Right lung (tissue), 5 donors: ENCODE measurements around the gene SAMD4A. TPM values are rescaled to one million over a fixed set of nuclear protein-coding genes. Genes with fewer than 3 reads are reported as not detected.
"Not testable (repeated sequence)": the region's sequence is repeated elsewhere in the genome, so short reads cannot be mapped to it uniquely, and the experiment has no call there.

Experiments
- DNase-seq, 2 donors: peaks; one replicate each; pipeline ENCODE4 v3.0.0-alpha.2; 2013
- polyA plus RNA-seq, 5 donors: library from polyadenylated mRNA; unstranded; fragments of 120-200 nt; gene quantifications; one replicate each; pipeline versions ENCODE4 v1.2.1 to v1.2.3, GENCODE V29; 2013; ENCODE audit warnings: inconsistent platforms in 1 of 5, low replicate concordance in 1 of 5; ENCODE audit not compliant: insufficient read length in 5 of 5, insufficient read depth in 1 of 5

The SAMD4A gene
- polyA plus RNA-seq, 5 donors = 4.9 to 9.8 (median 7.9) TPM

DNA sequence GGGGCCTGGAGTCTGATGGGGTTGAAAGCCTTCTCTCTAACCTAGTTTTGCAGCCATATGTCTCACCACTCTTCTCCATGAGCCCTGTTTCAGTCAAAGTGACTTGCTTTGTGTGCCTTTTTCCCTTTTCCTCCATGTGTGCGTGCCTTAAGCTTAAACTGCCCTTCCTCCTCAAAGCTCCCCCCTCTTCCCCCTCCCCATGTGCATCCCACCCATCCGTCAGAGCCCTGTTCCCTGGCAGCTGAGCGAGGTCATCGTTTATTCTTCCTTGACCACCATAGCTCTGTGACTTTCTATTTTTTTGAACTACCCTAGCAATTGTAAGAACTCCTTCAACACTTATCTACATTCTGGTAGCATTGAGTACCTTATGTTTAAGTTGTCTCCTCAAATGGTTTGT lies 24.9 kb downstream of the SAMD4A start:
- DNase-seq = no peak

- DNase-seq = no peak
Observed at GRCh38 chr14:54593860-54594259, 26.9 kb downstream of the SAMD4A start.

GRCh38 chr14:54594537-54594936 lies 27.6 kb downstream of the SAMD4A start:
- DNase-seq = no peak

GRCh38 chr14:54597795-54598443 lies 31.0 kb downstream of the SAMD4A start:
- no peak for DNase-seq

DNA sequence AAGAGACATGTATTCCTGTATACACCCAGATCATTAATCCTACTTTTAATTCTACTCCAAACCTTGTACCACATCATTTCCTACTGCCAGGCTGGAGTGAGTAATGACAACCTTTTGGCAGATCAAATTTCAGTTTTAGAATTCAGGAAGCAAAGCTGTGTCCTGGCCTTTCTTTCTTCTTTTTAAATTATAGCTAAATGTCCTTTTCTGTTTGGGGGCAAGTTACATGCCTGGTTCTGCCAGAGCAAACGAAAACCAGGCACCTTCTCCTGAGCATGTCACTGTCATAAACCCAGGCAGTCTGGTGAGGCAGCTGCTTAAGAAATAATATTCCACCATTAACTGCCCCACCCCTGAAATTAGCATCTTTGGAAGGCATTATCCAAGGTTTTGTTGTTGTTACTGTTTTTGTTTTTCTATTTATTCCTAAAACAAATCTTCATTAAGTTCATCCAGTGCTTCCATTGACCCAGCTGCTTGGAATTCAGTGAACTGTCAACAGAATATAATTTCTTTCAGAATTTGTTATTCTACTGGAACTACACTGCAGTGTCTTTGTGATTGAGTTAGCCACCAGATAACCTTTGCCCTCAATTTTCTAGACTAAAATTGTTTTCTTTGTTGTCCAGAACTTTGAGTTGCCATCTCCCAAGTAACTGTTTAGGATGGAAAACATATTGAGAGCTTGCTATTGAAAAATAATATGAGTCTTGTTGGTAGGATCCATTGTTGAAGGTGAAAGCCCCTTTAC lies 33.2 kb downstream of the SAMD4A start:
- peak in 1 of 2 donors; percentile 15 for DNase-seq

DNA sequence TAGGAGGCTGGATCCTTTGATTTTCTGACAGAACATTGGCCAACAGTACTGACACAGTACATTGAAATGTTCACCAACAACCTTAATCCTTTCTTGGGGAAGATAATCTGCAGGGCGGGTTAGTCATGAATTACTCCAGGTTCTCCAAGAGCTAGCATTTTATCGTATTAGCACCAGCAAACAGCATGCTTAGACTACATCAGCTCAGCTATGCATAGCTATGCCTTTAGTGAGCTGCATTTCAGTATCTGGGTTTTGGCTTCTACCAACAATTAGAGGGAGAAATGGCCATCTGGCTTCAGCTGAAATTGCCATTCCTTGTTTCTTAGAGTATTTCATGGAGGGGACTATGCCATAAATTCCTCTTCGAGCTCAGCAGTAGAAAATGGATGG lies 33.8 kb downstream of the SAMD4A start:
- no peak for DNase-seq

DNA sequence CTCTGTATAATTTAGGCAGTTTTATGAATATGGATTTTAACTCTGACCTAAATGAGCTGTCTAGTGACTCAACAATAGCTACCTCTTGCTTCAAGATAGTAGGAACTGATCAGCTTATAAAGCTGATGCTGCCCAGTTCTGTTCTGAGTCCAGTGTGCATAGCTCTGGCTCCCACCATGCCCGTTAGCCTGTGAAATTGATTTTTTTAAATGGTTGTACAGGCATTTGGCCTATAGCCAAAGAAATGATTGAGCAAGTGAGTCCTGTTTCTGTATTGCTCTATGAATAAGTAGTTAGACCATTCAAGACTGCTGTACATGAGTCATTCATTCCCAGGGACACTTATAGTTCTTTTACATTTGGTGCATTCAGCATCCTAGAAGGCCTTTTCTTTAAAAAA lies 36.4 kb downstream of the SAMD4A start:
- no peak for DNase-seq

DNA sequence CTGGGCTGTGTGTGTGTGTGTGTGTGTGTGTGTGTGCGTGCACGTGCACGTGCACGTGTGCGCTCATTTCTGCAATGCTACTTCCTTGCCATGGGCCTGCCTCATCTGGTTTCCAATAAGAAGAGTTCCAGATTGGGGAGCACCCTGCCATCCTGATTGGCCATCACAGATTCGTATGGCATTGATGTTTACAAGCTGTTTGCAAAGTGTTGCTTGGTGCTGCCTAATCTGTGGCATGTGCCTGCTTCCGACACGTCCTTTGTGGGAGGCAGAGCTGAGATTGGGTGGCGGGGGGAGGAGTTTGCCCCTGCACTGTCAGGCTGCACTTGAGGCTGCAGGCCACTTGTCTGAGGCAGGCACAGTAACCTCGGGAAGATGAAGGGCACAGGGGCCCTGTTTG lies 39.2 kb downstream of the SAMD4A start:
- no peak for DNase-seq

DNA sequence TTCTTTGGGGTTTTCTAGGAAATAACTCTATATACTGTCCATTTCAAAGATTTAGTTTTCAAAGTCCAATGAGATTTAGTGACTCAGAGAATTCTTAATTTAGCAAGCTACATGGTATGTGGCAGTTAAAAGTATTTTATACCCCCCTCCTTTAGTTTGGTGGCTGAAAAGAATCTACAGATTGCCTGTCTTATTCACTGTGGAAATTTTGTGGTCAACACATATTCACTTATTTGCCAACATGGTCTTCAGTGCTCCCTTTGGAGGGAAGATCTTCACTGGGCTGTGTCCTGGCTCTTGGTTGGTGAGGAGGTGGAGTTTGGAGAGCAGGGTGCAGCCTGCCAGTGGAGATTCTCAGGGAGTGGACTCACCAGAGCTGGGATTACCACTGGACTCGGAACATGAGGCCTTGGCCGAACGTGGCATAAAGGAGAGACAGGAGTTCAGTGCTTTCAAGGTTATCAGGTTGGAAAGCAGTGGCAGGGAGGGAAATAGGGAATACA lies 39.8 kb downstream of the SAMD4A start:
- DNase-seq = no peak

DNA sequence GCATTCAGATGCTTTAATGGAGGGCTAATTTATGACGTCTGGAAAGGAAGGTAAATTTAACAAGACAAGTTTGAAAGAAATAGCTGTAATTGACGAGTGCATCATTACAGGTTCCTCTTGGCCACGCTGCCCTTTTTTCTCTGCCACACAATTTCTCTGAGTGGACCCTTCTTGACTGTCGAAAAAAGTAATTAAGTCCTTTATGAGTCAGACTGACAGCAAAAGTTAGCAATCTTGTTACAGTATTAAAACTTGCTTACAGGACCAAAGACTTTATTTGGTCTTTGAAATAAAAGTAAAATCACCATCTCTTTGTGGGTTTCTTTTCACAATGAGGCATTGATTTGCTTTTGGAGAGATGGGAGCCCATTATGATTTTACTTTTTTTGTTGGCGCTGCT lies 42.6 kb downstream of the SAMD4A start:
- no peak for DNase-seq

DNA sequence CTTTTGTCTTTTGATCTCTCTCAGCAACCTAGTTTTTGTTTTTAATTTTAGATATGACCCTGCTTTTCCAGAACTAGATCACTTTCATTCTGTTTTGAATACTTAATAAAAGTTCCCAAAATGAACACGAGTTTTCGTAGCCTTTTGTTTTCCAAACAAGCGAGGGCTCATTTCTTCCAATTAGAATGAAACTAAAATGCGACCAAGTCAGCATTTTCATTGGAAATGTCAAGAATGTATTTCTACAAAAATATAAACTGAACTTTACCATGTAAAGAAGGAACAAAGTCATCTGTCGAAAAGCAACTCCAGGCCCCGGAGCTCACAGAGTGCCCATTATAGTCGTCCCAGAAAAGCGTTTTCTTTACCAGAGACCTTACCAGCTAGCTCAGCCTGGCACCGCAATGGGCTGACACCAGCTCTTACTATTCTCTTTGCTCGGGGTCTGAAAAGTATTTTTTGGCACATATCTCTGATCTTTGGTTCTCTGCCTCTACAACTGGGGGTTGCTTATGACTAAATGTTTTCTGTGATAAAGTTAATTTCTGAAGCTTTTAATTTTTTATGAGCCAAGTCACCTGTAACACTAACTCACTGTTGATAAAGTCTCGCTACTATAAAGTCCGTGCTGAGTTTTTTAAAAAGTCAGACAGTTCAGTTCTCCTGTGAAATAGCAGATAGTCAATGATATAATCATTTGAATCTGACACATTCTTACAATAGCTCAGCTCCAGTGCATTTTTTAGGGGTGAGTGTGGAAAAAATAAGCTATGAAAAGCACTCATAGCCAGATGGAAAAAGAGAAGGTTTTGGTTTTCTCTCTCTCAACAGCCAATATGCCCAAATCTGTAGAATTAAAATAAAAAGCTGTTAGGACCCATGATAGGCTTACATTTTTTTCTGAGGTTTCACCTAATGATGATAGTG lies 43.4 kb downstream of the SAMD4A start:
- DNase-seq = no peak

- DNase-seq = no peak
Observed at GRCh38 chr14:54614296-54614695, 47.4 kb downstream of the SAMD4A start.

DNA sequence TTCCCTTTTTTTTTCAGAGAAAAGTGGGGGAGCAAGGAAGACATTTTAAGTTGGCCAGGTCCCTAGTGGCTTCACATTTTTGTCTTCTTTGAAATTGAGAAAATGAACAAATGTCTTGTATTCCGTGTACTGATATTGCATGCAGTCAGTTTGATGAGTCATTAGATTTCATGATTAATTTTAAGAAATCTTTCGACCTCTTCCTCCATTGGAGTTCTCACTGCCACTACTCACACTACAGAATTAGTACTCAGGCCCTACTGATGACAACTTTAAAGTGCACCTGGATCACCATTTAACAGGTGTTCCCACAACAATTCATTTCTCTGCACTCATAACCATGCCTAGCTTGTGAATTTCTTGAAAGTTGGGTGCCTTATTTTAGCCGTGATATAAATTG lies 50.5 kb downstream of the SAMD4A start:
- DNase-seq = no peak

DNA sequence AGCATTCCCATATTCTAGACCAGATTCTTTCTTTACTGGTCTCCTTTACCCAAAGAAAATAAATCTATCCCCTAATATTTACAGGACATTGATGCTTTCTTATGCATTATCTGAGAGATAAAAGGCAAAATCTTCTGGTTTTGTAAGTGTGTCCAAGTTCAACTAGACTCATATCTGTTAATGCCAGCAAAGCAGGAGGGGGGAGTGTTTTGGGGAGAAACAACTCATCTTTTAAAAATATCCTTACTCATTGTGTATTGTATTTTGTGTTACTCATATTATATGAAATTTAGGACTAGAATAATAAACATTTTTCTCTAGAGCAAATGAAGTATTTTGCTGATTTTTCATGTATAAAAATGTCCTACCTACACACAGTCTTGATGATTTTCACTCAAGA lies 54.8 kb downstream of the SAMD4A start:
- no peak for DNase-seq

GRCh38 chr14:54622192-54622958 lies 55.4 kb downstream of the SAMD4A start:
- DNase-seq = no peak

- no peak for DNase-seq
Observed at GRCh38 chr14:54623279-54624004, 56.5 kb downstream of the SAMD4A start.

- DNase-seq = not testable (repeated sequence)
Observed at GRCh38 chr14:54624005-54624358, 57.1 kb downstream of the SAMD4A start.

DNA sequence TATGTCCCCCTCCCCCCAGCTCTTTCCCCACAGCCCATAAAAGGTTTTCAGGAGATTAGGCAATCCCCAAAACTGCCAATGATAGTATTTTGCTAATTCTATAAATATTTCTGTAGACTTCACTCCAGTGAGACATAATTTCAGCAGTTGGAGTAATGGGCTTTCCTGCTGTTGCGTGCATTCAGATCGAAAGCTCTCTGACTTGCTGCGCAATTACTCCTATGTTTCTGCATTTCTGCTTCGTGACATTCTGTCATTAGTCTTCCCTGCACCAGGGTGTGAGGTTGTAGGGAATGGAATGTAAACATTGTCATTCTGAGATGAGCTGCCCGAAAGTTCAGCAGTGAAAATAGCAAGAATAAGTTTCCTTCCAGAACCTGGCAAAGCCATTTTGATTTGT lies 58.2 kb downstream of the SAMD4A start:
- peak; percentile 38 to 46 for DNase-seq

DNA sequence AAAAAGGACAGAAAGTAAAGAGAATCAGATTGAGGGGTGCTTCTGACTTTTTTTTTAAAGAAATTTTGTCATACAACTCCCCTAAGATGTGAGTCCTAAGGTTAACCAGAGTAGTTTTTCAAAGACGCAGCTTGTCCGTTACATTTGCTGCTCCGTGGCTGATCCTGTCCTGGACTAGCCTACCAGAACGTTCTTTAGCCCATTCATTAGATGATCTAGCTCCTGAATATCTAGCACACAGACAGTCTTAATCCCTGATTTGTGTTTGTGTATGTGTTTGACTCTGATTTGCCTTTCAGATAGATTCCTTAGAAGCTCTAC lies 60.3 kb downstream of the SAMD4A start:
- DNase-seq = peak in 1 of 2 donors; percentile 43

DNA sequence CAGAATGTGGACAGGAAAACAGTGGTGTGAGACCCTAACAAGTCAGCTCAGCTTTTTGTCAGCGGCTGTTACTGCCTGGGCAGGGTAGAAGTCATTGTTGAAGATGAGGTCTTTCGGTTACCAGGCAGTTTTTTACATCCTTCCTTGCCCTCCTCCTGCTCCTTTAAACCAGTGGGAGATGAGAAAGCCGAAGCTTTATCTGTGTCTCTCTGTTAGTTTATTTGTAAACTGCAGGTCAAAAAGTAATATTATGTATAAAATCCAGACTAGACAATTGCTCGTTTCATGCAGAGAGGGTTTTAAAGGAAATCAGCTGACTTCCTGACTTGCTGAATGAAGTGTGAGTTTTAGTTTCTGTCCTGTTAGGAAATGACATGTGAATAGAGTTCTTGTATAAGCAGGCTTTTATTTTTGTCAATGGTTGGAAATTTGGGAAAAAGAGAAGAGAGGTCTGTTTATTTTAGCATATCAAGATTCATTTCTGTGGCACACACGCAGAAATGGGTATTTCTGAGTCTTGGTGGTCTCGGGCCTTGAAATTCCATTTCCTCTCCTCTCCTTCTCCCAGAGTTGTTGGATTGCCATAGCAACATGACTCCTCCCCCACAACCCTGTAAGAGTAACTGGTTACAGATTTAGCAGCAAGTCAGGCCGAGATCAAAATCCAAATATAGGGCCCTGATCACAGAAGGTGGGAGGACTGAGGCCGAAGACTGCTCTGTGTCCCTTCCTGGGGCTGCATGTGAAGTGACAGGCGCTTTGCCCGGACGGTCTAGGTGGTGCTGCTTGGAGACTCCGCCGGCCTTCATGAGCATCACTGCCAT lies 60.8 kb downstream of the SAMD4A start:
- peak; percentile 79 to 89 for DNase-seq
